ENCODE results near the gene SLC39A7. TPM values are rescaled to one million over a fixed set of nuclear protein-coding genes. Genes with fewer than 3 reads are reported as not detected.

SLC39A7 gene
- total and polyA plus RNA-seq, 2 of the 13 experiments (the other 11 are each of a cell fraction or from before 2014, with no cell fraction given), result 142 to 229 TPM

GRCh38 chr6:33204165-33204414 lies 3.4 kb downstream of the SLC39A7 start (continued):
- TF ChIP-seq YY1 (IDR thresholded peaks at IDR 0.05; ENCODE audit: insufficient read depth, insufficient replicate concordance, low read depth, low read length), result no peak
- TF ChIP-seq KMT2A (CRISPR knock-in tag; IDR thresholded peaks at IDR 0.05), result no peak
- no peak for TF ChIP-seq ERF (CRISPR knock-in tag; IDR thresholded peaks at IDR 0.05)
- TF ChIP-seq ZNF138 (CRISPR knock-in tag; IDR thresholded peaks at IDR 0.05; ENCODE audit: low read depth), result no peak
- TF ChIP-seq ZNF263 (CRISPR knock-in tag; IDR thresholded peaks at IDR 0.05), result no peak
- 0 out of 2 replicates have a peak, but pooled peaks have one; percentile 29 for TF ChIP-seq CHD4 (IDR thresholded peaks at IDR 0.05; ENCODE audit: borderline replicate concordance, low read length)
- TF ChIP-seq ZNF615 (CRISPR knock-in tag; IDR thresholded peaks at IDR 0.05; ENCODE audit: borderline replicate concordance), result no peak
- no peak for TF ChIP-seq IKZF4 (CRISPR knock-in tag; IDR thresholded peaks at IDR 0.05; ENCODE audit: borderline replicate concordance, low read depth, not compliant biosample characterization)
- TF ChIP-seq ZGPAT (CRISPR knock-in tag; IDR thresholded peaks at IDR 0.05), result no peak
- TF ChIP-seq ZBTB1 (CRISPR knock-in tag; IDR thresholded peaks at IDR 0.05; ENCODE audit: borderline replicate concordance), result no peak
- TF ChIP-seq CEBPB (IDR thresholded peaks at IDR 0.05; ENCODE audit: borderline replicate concordance, low read depth, low read length), result no peak
- TF ChIP-seq SNAPC4 (CRISPR knock-in tag; IDR thresholded peaks at IDR 0.05), result no peak
- no peak for TF ChIP-seq FOXP1 (IDR thresholded peaks at IDR 0.05)
- no peak for TF ChIP-seq FOXP1 (CRISPR knock-in tag; IDR thresholded peaks at IDR 0.05)
- TF ChIP-seq ZNF550 (CRISPR knock-in tag; IDR thresholded peaks at IDR 0.05; ENCODE audit: borderline replicate concordance), result no peak
- TF ChIP-seq PCBP1 (IDR thresholded peaks at IDR 0.05; ENCODE audit: borderline replicate concordance, low read depth, low read length), result no peak
- no peak for TF ChIP-seq CC2D1A (CRISPR knock-in tag; IDR thresholded peaks at IDR 0.05)
- no peak for TF ChIP-seq ZNF788 (CRISPR knock-in tag; IDR thresholded peaks at IDR 0.05; ENCODE audit: borderline replicate concordance)
- TF ChIP-seq ZMAT5 (CRISPR knock-in tag; IDR thresholded peaks at IDR 0.05; ENCODE audit: borderline replicate concordance, low read depth), result no peak
- TF ChIP-seq NFKBIZ (CRISPR knock-in tag; IDR thresholded peaks at IDR 0.05), result no peak
- peak; percentile 86 for TF ChIP-seq PCBP2 (optimal IDR thresholded peaks at IDR 0.05; ENCODE audit: low read depth, low read length, poor library complexity, severe bottlenecking)
- TF ChIP-seq ISL2 (CRISPR knock-in tag; IDR thresholded peaks at IDR 0.05), result no peak
- TF ChIP-seq ZNF691 (CRISPR knock-in tag; IDR thresholded peaks at IDR 0.05; ENCODE audit: borderline replicate concordance, low read depth), result 0 out of 2 replicates have a peak, but pooled peaks have one; percentile 17
- no peak for TF ChIP-seq E2F2 (CRISPR knock-in tag; IDR thresholded peaks at IDR 0.05; ENCODE audit: borderline replicate concordance)
